WTC11 (cell line): Measurements from ENCODE around the gene PCDH10. TPM values are rescaled to one million over a fixed set of nuclear protein-coding genes. Genes with fewer than 3 reads are reported as not detected.
A peak's percentile ranks its signal among the peaks of the same experiment; 100 is the strongest.

Experiments
- ATAC-seq: fragments of 200-7000 bp; cut with Tn5 transposase; 2 replicates; pipeline ENCODE4 v1.10.0; 2021; ENCODE audit warnings: mild to moderate bottlenecking, moderate library complexity
- CTCF ChIA-PET: fragments of 300-600 bp; sonication (Branson Sonifier 250); formaldehyde crosslinking; loops from one replicate; lab custom pipeline; 2021; ENCODE audit warnings: antibody characterized with exemption; lab: Charles Lee
- POLR2A ChIA-PET: fragments of 350-600 bp; sonication (Branson Sonifier 250); formaldehyde crosslinking; loops from one replicate; lab custom pipeline; 2021; ENCODE audit warnings: antibody characterized with exemption; lab: Charles Lee
- DNase-seq: peaks from one replicate; pipeline ENCODE4 v3.0.0; 2021; ENCODE audit warnings: low spot score
- H3K27ac Mint-ChIP-seq: 2 replicates; pipeline ENCODE4 v1.8.0; 2021; ENCODE audit warnings: mixed read lengths
- H3K27me3 Mint-ChIP-seq: 2 replicates; pipeline ENCODE4 v1.8.0; 2021; ENCODE audit warnings: low read depth, mild to moderate bottlenecking, moderate library complexity, mixed read lengths
- H3K36me3 Mint-ChIP-seq: 2 replicates; pipeline ENCODE4 v1.8.0; 2021; ENCODE audit warnings: mixed read lengths
- H3K4me1 Mint-ChIP-seq: 2 replicates; pipeline ENCODE4 v1.8.0; 2022; ENCODE audit warnings: mixed read lengths
- H3K4me3 Mint-ChIP-seq: 2 replicates; pipeline ENCODE4 v1.8.0; 2021; ENCODE audit warnings: mild to moderate bottlenecking, moderate library complexity, mixed read lengths
- H3K9me3 Mint-ChIP-seq: 2 replicates; pipeline ENCODE4 v1.8.0; 2021; ENCODE audit warnings: mixed read lengths
- ATF1 ChIP-seq: sonication (generic); formaldehyde crosslinking; IDR thresholded peaks from 2 replicates; pipeline ENCODE4 v1.8.1; 2023; ENCODE audit warnings: mild to moderate bottlenecking, moderate library complexity, missing genetic modification reagents
- CREM ChIP-seq: sonication (generic); formaldehyde crosslinking; IDR thresholded peaks from 2 replicates; pipeline ENCODE4 v1.8.1; 2022; ENCODE audit warnings: mild to moderate bottlenecking, missing genetic modification reagents, moderate library complexity
- ESRRA ChIP-seq: sonication (generic); formaldehyde crosslinking; IDR thresholded peaks from 2 replicates; pipeline ENCODE4 v1.8.1; 2022; ENCODE audit warnings: mild to moderate bottlenecking, missing genetic modification reagents, borderline replicate concordance
- ETV6 ChIP-seq: sonication (generic); formaldehyde crosslinking; IDR thresholded peaks from 2 replicates; pipeline ENCODE4 v1.8.1; 2022; ENCODE audit warnings: mild to moderate bottlenecking, missing genetic modification reagents
- FOXP1 ChIP-seq: sonication (generic); formaldehyde crosslinking; IDR thresholded peaks from 2 replicates; pipeline ENCODE4 v1.8.0; 2022; ENCODE audit warnings: missing genetic modification reagents, mild to moderate bottlenecking, moderate library complexity, borderline replicate concordance
- GABPB1 ChIP-seq: sonication (generic); formaldehyde crosslinking; IDR thresholded peaks from 2 replicates; pipeline ENCODE4 v1.8.1; 2023; ENCODE audit warnings: mild to moderate bottlenecking, missing genetic modification reagents
- IRF2 ChIP-seq: sonication (generic); formaldehyde crosslinking; IDR thresholded peaks from 2 replicates; pipeline ENCODE4 v1.8.0; 2022; ENCODE audit warnings: low read depth, missing genetic modification reagents, borderline replicate concordance
- JAZF1 ChIP-seq: fragments of 250-450 bp; sonication (Bioruptor Pico); IDR thresholded peaks from 2 replicates; pipeline ENCODE4 v1.9.0; 2021; ENCODE audit warnings: moderate library complexity, mild to moderate bottlenecking, inconsistent platforms
- JUN ChIP-seq: sonication (generic); formaldehyde crosslinking; IDR thresholded peaks from 2 replicates; pipeline ENCODE4 v1.8.0; 2023; ENCODE audit warnings: mild to moderate bottlenecking, missing genetic modification reagents
- MXD4 ChIP-seq: fragments of 250-450 bp; sonication (Bioruptor Pico); IDR thresholded peaks from 2 replicates; pipeline ENCODE4 v1.8.0; 2021; ENCODE audit warnings: mild to moderate bottlenecking, moderate library complexity, borderline replicate concordance
- MYBL2 ChIP-seq: sonication (generic); formaldehyde crosslinking; IDR thresholded peaks from 2 replicates; pipeline ENCODE4 v1.8.1; 2023; ENCODE audit warnings: mild to moderate bottlenecking, moderate library complexity, missing genetic modification reagents
- NFE2L1 ChIP-seq: sonication (generic); formaldehyde crosslinking; IDR thresholded peaks from 2 replicates; pipeline ENCODE4 v1.8.1; 2023; ENCODE audit warnings: missing genetic modification reagents
- NFYB ChIP-seq: sonication (generic); formaldehyde crosslinking; conservative IDR thresholded peaks from 2 replicates; pipeline ENCODE4 v1.8.0; 2022; ENCODE audit warnings: low read depth, missing genetic modification reagents
- PRRX2 ChIP-seq: fragments of 250-450 bp; sonication (Bioruptor Pico); IDR thresholded peaks from 2 replicates; pipeline ENCODE4 v1.8.0; 2021; ENCODE audit warnings: mild to moderate bottlenecking
- RELA ChIP-seq: sonication (generic); formaldehyde crosslinking; IDR thresholded peaks from 2 replicates; pipeline ENCODE4 v1.8.1; 2022; ENCODE audit warnings: missing genetic modification reagents, mild to moderate bottlenecking, borderline replicate concordance
- SOX15 ChIP-seq: fragments of 250-450 bp; sonication (Bioruptor Pico); IDR thresholded peaks from 2 replicates; pipeline ENCODE4 v1.9.0; 2021; ENCODE audit warnings: mild to moderate bottlenecking
- TCF7 ChIP-seq: sonication (generic); formaldehyde crosslinking; IDR thresholded peaks from 2 replicates; pipeline ENCODE4 v1.8.0; 2022; ENCODE audit warnings: mild to moderate bottlenecking, low read depth, missing genetic modification reagents, moderate library complexity
- ZBTB21 ChIP-seq: sonication (generic); formaldehyde crosslinking; IDR thresholded peaks from 2 replicates; pipeline ENCODE4 v1.8.1; 2023; ENCODE audit warnings: mild to moderate bottlenecking, missing genetic modification reagents, borderline replicate concordance
- ZNF138 ChIP-seq: sonication (generic); formaldehyde crosslinking; conservative IDR thresholded peaks from 2 replicates; pipeline ENCODE4 v1.8.1; 2022; ENCODE audit warnings: mild to moderate bottlenecking, moderate library complexity, missing genetic modification reagents
- ZNF317 ChIP-seq: sonication (generic); formaldehyde crosslinking; IDR thresholded peaks from 2 replicates; pipeline ENCODE4 v1.8.1; 2023; ENCODE audit warnings: low read depth, mild to moderate bottlenecking, moderate library complexity, missing genetic modification reagents, borderline replicate concordance
- total RNA-seq: library from RNA; stranded (reverse); gene quantifications from 3 replicates; pipeline ENCODE4 v1.2.3, GENCODE V29; 2021
- TF ChIP-seq, protein P1 (sequence below): sonication (generic); formaldehyde crosslinking; IDR thresholded peaks from 2 replicates; pipeline ENCODE4 v1.8.1; 2023; ENCODE audit warnings: mild to moderate bottlenecking, missing genetic modification reagents, moderate library complexity
- TF ChIP-seq, protein P2 (sequence below): sonication (generic); formaldehyde crosslinking; IDR thresholded peaks from 2 replicates; pipeline ENCODE4 v1.8.1; 2023; ENCODE audit warnings: mild to moderate bottlenecking, missing genetic modification reagents
- TF ChIP-seq, protein P3 (sequence below): sonication (generic); formaldehyde crosslinking; IDR thresholded peaks from 2 replicates; pipeline ENCODE4 v1.8.0; 2022; ENCODE audit warnings: mild to moderate bottlenecking, missing genetic modification reagents
- TF ChIP-seq, protein P4 (sequence below): sonication (generic); formaldehyde crosslinking; conservative IDR thresholded peaks from 2 replicates; pipeline ENCODE4 v1.8.1; 2022; ENCODE audit warnings: mild to moderate bottlenecking, missing genetic modification reagents
- TF ChIP-seq, protein P5 (sequence below): fragments of 250-450 bp; sonication (Bioruptor Pico); IDR thresholded peaks from 2 replicates; pipeline ENCODE4 v2.1.2; 2022; ENCODE audit warnings: mild to moderate bottlenecking, moderate library complexity
- TF ChIP-seq, protein P6 (sequence below): sonication (generic); formaldehyde crosslinking; IDR thresholded peaks from 2 replicates; pipeline ENCODE4 v1.8.0; 2022; ENCODE audit warnings: mild to moderate bottlenecking, missing genetic modification reagents

Gene PCDH10
- total RNA-seq, 1 experiment from 2014 or later: 7.8 TPM

DNA sequence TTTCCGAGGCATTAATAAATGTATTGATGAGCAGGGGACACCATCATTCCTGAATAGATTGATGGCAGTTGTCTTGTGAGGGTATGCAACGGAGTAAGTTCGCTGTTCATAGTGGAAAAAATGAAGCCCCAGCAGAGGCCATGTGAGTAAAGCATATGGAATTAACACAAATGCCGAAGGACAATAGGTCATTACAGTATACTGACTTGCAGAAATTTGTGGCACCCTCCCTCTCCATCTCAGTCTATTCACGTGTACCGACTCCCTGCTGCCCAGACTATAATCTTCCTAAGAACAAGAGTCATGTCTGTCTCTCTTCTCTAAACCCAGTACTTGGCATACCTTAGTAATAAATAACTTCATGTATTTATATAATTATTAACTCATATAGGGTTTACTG is 47.1 kb upstream of the PCDH10 start:
- TF ChIP-seq ZBTB21: no peak
- TF ChIP-seq GABPB1 (CRISPR knock-in tag): no peak
- TF ChIP-seq PRRX2 (CRISPR knock-in tag): no peak
- no peak for TF ChIP-seq MYBL2 (CRISPR knock-in tag)
- TF ChIP-seq NFE2L1 (CRISPR knock-in tag): no peak
- no peak for TF ChIP-seq JAZF1
- no peak for TF ChIP-seq ESRRA
- TF ChIP-seq, protein P1, sequence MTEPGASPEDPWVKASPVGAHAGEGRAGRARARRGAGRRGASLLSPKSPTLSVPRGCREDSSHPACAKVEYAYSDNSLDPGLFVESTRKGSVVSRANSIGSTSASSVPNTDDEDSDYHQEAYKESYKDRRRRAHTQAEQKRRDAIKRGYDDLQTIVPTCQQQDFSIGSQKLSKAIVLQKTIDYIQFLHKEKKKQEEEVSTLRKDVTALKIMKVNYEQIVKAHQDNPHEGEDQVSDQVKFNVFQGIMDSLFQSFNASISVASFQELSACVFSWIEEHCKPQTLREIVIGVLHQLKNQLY (CRISPR knock-in tag): no peak
- TF ChIP-seq, protein P2, sequence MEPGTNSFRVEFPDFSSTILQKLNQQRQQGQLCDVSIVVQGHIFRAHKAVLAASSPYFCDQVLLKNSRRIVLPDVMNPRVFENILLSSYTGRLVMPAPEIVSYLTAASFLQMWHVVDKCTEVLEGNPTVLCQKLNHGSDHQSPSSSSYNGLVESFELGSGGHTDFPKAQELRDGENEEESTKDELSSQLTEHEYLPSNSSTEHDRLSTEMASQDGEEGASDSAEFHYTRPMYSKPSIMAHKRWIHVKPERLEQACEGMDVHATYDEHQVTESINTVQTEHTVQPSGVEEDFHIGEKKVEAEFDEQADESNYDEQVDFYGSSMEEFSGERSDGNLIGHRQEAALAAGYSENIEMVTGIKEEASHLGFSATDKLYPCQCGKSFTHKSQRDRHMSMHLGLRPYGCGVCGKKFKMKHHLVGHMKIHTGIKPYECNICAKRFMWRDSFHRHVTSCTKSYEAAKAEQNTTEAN (CRISPR knock-in tag): no peak
- TF ChIP-seq, protein P3, sequence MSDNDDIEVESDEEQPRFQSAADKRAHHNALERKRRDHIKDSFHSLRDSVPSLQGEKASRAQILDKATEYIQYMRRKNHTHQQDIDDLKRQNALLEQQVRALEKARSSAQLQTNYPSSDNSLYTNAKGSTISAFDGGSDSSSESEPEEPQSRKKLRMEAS (CRISPR knock-in tag): no peak
- peaks cover 18% of the 10 kb centered on the region for H3K4me1 Mint-ChIP-seq
- CTCF ChIA-PET: no interaction called here
- no peak for DNase-seq
- H3K36me3 Mint-ChIP-seq: peaks cover 14% of the 10 kb centered on the region
- POLR2A ChIA-PET: no interaction called here
- H3K9me3 Mint-ChIP-seq: peaks cover 13% of the 10 kb centered on the region
- no peak overlapping the region for H3K4me3 Mint-ChIP-seq
- H3K27ac Mint-ChIP-seq: no peak overlapping the region
- ATAC-seq: peak; percentile 68
- no peaks in the 10 kb centered on the region for H3K27me3 Mint-ChIP-seq

DNA sequence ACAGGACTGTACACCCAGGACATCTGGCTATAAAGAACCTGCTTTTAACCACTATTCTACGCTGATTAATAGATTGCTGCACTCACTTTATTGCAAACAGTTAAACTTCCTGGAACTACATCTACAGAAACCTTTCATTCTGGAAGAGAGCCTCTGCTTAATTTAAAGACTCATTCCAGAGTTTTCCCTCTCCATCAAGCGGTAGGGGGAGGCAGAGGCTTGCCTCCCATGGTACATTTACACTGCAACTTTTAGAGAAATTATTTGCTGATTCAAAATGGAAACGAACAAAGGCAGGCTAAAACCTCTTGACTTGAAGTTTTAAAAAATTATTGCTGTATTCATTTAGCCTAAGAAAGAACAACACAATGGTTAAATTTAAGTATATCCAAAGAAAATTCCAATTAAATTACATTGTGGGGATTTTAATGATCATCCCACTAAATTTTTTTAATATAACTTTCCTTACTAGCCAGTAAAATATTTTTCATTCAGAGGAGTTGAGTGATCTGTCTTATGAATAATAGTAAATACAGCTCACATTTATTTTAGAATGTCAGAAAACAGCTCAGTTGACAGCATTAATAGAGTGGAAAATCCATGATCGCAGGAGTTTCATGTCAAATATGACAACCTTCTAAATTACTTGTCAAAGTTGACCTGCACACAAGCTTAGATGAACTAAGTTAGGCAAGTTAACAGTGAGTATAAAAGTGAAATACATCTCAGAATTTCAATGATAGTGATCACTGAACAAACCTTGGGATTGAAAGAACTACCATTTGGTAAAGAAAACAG is 46.3 kb upstream of the PCDH10 start:
- TF ChIP-seq RELA: no peak
- TF ChIP-seq ZNF317 (CRISPR knock-in tag): no peak
- ChIA-PET POLR2A (no interaction called here), CTCF (interaction anchor here (0.8 to 1.5 kb wide), 4 partner anchors 21 to 51 kb away, joined by 3 read pairs; no protein-coding TSS in a partner anchor)
- Mint-ChIP-seq H3K4me3 (no peak overlapping the region), H3K9me3 (peaks cover 13% of the 10 kb centered on the region), H3K4me1 (peaks cover 12% of the 10 kb centered on the region), H3K27me3 (no peaks in the 10 kb centered on the region), H3K36me3 (peaks cover 14% of the 10 kb centered on the region), H3K27ac (peak overlapping the region; percentile 28)
- peak; percentile 73 for ATAC-seq
- no peak for DNase-seq

DNA sequence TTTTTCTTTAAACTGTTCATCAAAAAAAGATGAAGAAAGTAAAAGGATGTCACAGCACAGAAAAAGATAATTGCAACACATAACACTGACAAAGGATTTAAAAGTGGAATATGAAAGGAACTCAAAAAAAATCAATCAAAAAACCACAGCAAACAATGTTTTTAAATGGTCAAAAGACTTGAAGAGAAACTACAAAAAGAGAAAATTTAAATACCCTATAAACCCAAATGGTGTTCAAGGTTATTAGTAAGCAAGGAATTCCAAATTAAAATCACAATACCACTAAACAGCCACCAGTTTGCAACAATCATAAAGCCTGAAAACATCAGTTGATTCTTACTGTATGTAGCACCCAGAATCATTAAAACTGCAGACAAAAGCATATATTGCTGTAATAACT is 36.5 kb upstream of the PCDH10 start:
- ChIA-PET POLR2A (no interaction called here), CTCF (no interaction called here)
- peak overlapping the region; percentile 81; the same call in 1 of the 2 replicates for H3K27ac Mint-ChIP-seq
- peaks cover 16% of the 10 kb centered on the region for H3K4me1 Mint-ChIP-seq
- no peak for DNase-seq
- H3K9me3 Mint-ChIP-seq: no peaks in the 10 kb centered on the region
- H3K4me3 Mint-ChIP-seq: no peak overlapping the region
- no peaks in the 10 kb centered on the region for H3K27me3 Mint-ChIP-seq
- H3K36me3 Mint-ChIP-seq: no peaks in the 10 kb centered on the region
- no peak for ATAC-seq
- TF ChIP-seq ATF1: no peak
- TF ChIP-seq JAZF1: no peak
- no peak for TF ChIP-seq TCF7 (CRISPR knock-in tag)
- TF ChIP-seq, protein P4, sequence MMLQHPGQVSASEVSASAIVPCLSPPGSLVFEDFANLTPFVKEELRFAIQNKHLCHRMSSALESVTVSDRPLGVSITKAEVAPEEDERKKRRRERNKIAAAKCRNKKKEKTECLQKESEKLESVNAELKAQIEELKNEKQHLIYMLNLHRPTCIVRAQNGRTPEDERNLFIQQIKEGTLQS (CRISPR knock-in tag): no peak
- TF ChIP-seq NFYB (CRISPR knock-in tag): no peak
- TF ChIP-seq SOX15: no peak
- TF ChIP-seq MXD4 (CRISPR knock-in tag): no peak
- TF ChIP-seq, protein P2 (CRISPR knock-in tag): no peak
- TF ChIP-seq, protein P5, sequence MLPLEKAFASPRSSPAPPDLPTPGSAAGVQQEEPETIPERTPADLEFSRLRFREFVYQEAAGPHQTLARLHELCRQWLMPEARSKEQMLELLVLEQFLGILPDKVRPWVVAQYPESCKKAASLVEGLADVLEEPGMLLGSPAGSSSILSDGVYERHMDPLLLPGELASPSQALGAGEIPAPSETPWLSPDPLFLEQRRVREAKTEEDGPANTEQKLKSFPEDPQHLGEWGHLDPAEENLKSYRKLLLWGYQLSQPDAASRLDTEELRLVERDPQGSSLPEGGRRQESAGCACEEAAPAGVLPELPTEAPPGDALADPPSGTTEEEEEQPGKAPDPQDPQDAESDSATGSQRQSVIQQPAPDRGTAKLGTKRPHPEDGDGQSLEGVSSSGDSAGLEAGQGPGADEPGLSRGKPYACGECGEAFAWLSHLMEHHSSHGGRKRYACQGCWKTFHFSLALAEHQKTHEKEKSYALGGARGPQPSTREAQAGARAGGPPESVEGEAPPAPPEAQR: no peak
- TF ChIP-seq FOXP1 (CRISPR knock-in tag): no peak
- no peak for TF ChIP-seq JUN
- TF ChIP-seq, protein P6, sequence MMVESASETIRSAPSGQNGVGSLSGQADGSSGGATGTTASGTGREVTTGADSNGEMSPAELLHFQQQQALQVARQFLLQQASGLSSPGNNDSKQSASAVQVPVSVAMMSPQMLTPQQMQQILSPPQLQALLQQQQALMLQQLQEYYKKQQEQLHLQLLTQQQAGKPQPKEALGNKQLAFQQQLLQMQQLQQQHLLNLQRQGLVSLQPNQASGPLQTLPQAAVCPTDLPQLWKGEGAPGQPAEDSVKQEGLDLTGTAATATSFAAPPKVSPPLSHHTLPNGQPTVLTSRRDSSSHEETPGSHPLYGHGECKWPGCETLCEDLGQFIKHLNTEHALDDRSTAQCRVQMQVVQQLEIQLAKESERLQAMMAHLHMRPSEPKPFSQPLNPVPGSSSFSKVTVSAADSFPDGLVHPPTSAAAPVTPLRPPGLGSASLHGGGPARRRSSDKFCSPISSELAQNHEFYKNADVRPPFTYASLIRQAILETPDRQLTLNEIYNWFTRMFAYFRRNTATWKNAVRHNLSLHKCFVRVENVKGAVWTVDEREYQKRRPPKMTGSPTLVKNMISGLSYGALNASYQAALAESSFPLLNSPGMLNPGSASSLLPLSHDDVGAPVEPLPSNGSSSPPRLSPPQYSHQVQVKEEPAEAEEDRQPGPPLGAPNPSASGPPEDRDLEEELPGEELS (CRISPR knock-in tag): no peak
- no peak for TF ChIP-seq CREM
- no peak for TF ChIP-seq IRF2
- TF ChIP-seq ETV6: no peak
- TF ChIP-seq ZNF138 (CRISPR knock-in tag): no peak
